ENCODE measurements around the gene GLA. TPM values are rescaled to one million over a fixed set of nuclear protein-coding genes. Genes with fewer than 3 reads are reported as not detected.
A peak's percentile ranks its signal among the peaks of the same experiment; 100 is the strongest.

The GLA gene
- total and polyA plus RNA-seq, 2 of the 13 experiments (the other 11 are each of a cell fraction or from before 2014, with no cell fraction given): 31.4 to 59.3 TPM

- TF ChIP-seq ZFYVE20 (CRISPR knock-in tag; IDR thresholded peaks at IDR 0.05; ENCODE audit: borderline replicate concordance, low read depth): no peak
Observed at GRCh38 chrX:101397779-101398178, 9.9 kb downstream of the GLA start (continued).

- no peak overlapping the region for H3K9ac ChIP-seq (ENCODE audit: insufficient read depth, low read depth, low read length)
- FAIRE-seq: no peak
- POLR2A ChIA-PET: interaction anchor here (1.1 kb wide), 1 partner anchor 47 kb away, joined by 3 read pairs; the partner anchor contains the start of gene TIMM8A
Observed at GRCh38 chrX:101395789-101396188, 11.9 kb downstream of the GLA start.

More at GRCh38 chrX:101395789-101396188, 11.9 kb downstream of the GLA start:
- TF ChIP-seq ZNF274 (CRISPR knock-in tag; IDR thresholded peaks at IDR 0.05): no peak
- TF ChIP-seq ZNF460 (CRISPR knock-in tag; IDR thresholded peaks at IDR 0.05; ENCODE audit: borderline replicate concordance): no peak
- TF ChIP-seq SAP130 (CRISPR knock-in tag; IDR thresholded peaks at IDR 0.05; ENCODE audit: low read depth): no peak
- no peak for TF ChIP-seq ZNF136 (CRISPR knock-in tag; IDR thresholded peaks at IDR 0.05; ENCODE audit: low read depth)
- TF ChIP-seq CEBPB (IDR thresholded peaks at IDR 0.05; ENCODE audit: borderline replicate concordance, low read depth, low read length): peak; percentile 18; the same call in 1 of the 2 replicates
- no peak for TF ChIP-seq ZNF510 (CRISPR knock-in tag; IDR thresholded peaks at IDR 0.05; ENCODE audit: low read depth)
- TF ChIP-seq RBFOX2 (IDR thresholded peaks at IDR 0.05; ENCODE audit: low read depth, low read length): peak; percentile 40; the same call in 1 of the 2 replicates
- no peak for TF ChIP-seq ZFP91 (CRISPR knock-in tag; IDR thresholded peaks at IDR 0.05; ENCODE audit: borderline replicate concordance)
- no peak for TF ChIP-seq ZNF563 (CRISPR knock-in tag; IDR thresholded peaks at IDR 0.05)
- Histone ChIP-seq H3K79me2 (ENCODE audit: insufficient read depth, low read length) (peaks cover 18% of the 10 kb centered on the region), H4K20me1 (ENCODE audit: insufficient read depth, low read length) (no peaks in the 10 kb centered on the region), H3K4me1 (ENCODE audit: insufficient read depth, low read length) (peaks cover 23% of the 10 kb centered on the region), H3K36me3 (replicated peaks in 1 of 2; ENCODE audit: control insufficient read depth in 1 of 2, insufficient read depth in 2 of 2, low read length in 2 of 2) (peaks cover 0 to 4% of the 10 kb centered on the region in 2 experiments; a peak in 2 of 5 replicates), H3K4me3 (replicated peaks in 1 of 3; ENCODE audit: insufficient read depth in 1 of 3, low read depth in 2 of 3, low read length in 3 of 3) (no peak overlapping the region), H3K27ac (ENCODE audit: extremely low read length, insufficient read depth, low read length) (no peak overlapping the region), H3K27me3 (ENCODE audit: control insufficient read depth in 1 of 2, insufficient read depth in 2 of 2, low read length in 2 of 2) (no peaks in the 10 kb centered on the region; a peak in 1 of 5 replicates), H3K4me2 (ENCODE audit: low read depth, low read length) (no peak overlapping the region), H3K9me3 (ENCODE audit: low read length) (no peaks in the 10 kb centered on the region), H2AFZ (ENCODE audit: low read length) (no peak overlapping the region)
- no peak for ATAC-seq
- 100% methylated on average over 1 of the region's 1 CpG for WGBS (ENCODE audit: low lambda C conversion rate)
- in situ Hi-C loops (cut with HindIII; ENCODE audit: extremely low pct_ligation_motif_present, low pct_unique_long_range_greater_than_20kb): no loop called here
- intact Hi-C loops (cut with micrococcal nuclease; ENCODE audit: unreplicated experiment): no loop called here
- BruUV-seq (replicated peaks): no TSS peak
- DNase-seq (ENCODE audit: low spot score): peak; percentile 6
- CTCF ChIA-PET (ENCODE audit: low intra/inter-chr PET ratio, low total read pairs): no interaction called here

Data from HepG2 (cell line).